Upper lobe of left lung (tissue), 6 donors: Measurements from ENCODE around the gene CD164L2. TPM values are rescaled to one million over a fixed set of nuclear protein-coding genes. Genes with fewer than 3 reads are reported as not detected.
A peak's percentile ranks its signal among the peaks of the same experiment; 100 is the strongest.

Experiments used
- ATAC-seq, 2 donors: fragments of 200-7000 bp; cut with Tn5 transposase; one replicate each; pipeline ENCODE4 v1.9.1; 2022; ENCODE audit warnings: mild to moderate bottlenecking in 2 of 2, moderate library complexity in 2 of 2; ENCODE audit not compliant: low FRiP score in 2 of 2
- DNase-seq, 2 donors: peaks; one replicate each; pipeline ENCODE4 v3.0.0-alpha.2; 2019 to 2020
- H3K27ac ChIP-seq, 4 donors: fragments of 200-600 bp; sonication (generic); one replicate each; pipeline ENCODE4 v1.5.1; 2016 to 2019
- H3K27me3 ChIP-seq, 4 donors: fragments of 200-600 bp; sonication (generic); one replicate each; pipeline ENCODE4 v1.5.1; 2017 to 2019
- H3K36me3 ChIP-seq, 4 donors: fragments of 200-600 bp; sonication (generic); one replicate each; pipeline ENCODE4 v1.5.1; 2016 to 2019
- H3K4me1 ChIP-seq, 4 donors: fragments of 200-600 bp; sonication (generic); one replicate each; pipeline ENCODE4 v1.5.1; 2018 to 2019
- H3K4me3 ChIP-seq, 4 donors: fragments of 200-600 bp; sonication (generic); one replicate each; pipeline ENCODE4 v1.5.1; 2017 to 2019; ENCODE audit warnings: mild to moderate bottlenecking in 2 of 4, moderate library complexity in 1 of 4
- H3K9me3 ChIP-seq, 4 donors: fragments of 200-600 bp; sonication (generic); one replicate each; pipeline ENCODE4 v1.5.1; 2018 to 2019
- EP300 ChIP-seq, 4 donors: sonication (generic); formaldehyde crosslinking; IDR thresholded peaks; one replicate each; pipeline ENCODE4 v1.5.1; 2017; ENCODE audit warnings: antibody characterized with exemption in 4 of 4, control low read depth in 2 of 4
- POLR2A ChIP-seq, 4 donors: fragments of 450-650 bp; IDR thresholded peaks; one replicate each; pipeline ENCODE4 v1.5.1; 2016 to 2017; ENCODE audit warnings: antibody characterized with exemption in 4 of 4, mild to moderate bottlenecking in 2 of 4
- POLR2AphosphoS5 ChIP-seq, 2 donors: sonication (generic); formaldehyde crosslinking; IDR thresholded peaks; one replicate each; pipeline ENCODE4 v1.5.1; 2017; ENCODE audit warnings: antibody characterized with exemption in 2 of 2
- WGBS, 2 donors: methylation state at CpG; one replicate each; pipeline ENCODE4 v1.1.5; 2017 to 2018; 5-methylcytosine and 5-hydroxymethylcytosine counted together
- total RNA-seq, 6 donors: library from RNA; depleted of rRNA in 4 of 6; stranded (reverse); fragments of >200 nt in 4 of 6; gene quantifications; one replicate each; pipeline versions ENCODE4 v1.1.0 to v1.2.1, GENCODE V29; 2016 to 2021
- TF ChIP-seq, protein P1 (sequence below), 6 experiments: fragments of 450-650 bp in 4 of 6; fragments of 200-600 bp in 2 of 6; sonication (generic) in 2 of 6; IDR thresholded peaks; one replicate each; pipeline ENCODE4 v1.5.1; 2016 to 2019; ENCODE audit warnings: antibody characterized with exemption in 6 of 6
- donor health status: DM: no; HTN: no; CAD: no; lungs with moderate emphysema.
- donor health status: DM: no; HTN: yes; CAD: no; lungs with severe emphysema.

CD164L2 gene
- total RNA-seq, 6 donors from 2014 or later: 2.3 to 12.3 (median 5.5) TPM

DNA sequence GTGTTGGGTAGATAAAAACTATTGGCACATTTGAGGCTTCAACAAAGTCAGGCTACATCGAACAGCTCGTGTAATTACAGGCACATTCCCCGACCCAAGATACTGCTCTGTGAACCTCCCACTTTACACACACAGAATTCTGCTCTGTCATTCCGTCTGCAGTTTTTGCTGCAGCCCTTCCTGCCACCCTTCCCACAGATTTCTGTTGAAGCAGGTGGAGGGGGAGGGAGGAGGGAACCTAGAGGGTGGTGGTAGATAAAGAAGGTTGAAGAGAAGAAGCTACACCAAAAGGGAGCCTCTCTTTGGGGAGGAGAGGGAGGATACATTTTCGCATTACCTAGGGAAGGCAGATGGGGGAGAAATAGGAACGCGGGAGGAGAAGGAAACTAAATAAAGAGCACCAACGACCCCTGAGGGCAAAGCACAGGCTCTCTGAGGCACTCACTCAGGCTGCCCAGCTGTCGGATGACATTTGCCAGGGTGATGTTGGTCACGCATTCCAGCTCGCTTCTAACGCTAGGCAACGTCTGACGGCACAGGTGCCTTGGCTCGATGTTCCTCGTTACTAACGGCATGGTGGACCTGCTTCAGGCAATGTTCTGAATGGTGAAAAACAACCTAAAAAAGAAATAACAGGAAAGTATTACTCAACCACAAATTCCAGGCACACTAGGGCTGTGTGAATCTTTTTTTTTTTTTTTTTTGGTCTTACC lies 45.3 kb upstream of the CD164L2 start:
- Histone ChIP-seq H3K4me3 (peak overlapping the region in 3 of 4 donors; percentile 3 to 24 (median 18)), H3K4me1 (peaks cover 71 to 86% (median 79%) of the 10 kb centered on the region in 4 donors), H3K27me3 (no peaks in the 10 kb centered on the region), H3K27ac (peak overlapping the region; percentile 79 to 87 (median 82)), H3K36me3 (peaks cover 0 to 27% (median 3%) of the 10 kb centered on the region in 4 donors), H3K9me3 (no peaks in the 10 kb centered on the region)
- ATAC-seq: peak; percentile 14 to 48
- TF ChIP-seq POLR2A (IDR thresholded peaks at IDR 0.05) (no peak), EP300 (IDR thresholded peaks at IDR 0.05) (no peak), POLR2AphosphoS5 (IDR thresholded peaks at IDR 0.05) (peak in 1 of 2 donors; percentile 62)
- TF ChIP-seq, protein P1, sequence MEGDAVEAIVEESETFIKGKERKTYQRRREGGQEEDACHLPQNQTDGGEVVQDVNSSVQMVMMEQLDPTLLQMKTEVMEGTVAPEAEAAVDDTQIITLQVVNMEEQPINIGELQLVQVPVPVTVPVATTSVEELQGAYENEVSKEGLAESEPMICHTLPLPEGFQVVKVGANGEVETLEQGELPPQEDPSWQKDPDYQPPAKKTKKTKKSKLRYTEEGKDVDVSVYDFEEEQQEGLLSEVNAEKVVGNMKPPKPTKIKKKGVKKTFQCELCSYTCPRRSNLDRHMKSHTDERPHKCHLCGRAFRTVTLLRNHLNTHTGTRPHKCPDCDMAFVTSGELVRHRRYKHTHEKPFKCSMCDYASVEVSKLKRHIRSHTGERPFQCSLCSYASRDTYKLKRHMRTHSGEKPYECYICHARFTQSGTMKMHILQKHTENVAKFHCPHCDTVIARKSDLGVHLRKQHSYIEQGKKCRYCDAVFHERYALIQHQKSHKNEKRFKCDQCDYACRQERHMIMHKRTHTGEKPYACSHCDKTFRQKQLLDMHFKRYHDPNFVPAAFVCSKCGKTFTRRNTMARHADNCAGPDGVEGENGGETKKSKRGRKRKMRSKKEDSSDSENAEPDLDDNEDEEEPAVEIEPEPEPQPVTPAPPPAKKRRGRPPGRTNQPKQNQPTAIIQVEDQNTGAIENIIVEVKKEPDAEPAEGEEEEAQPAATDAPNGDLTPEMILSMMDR (IDR thresholded peaks at IDR 0.05): no peak
- WGBS, 2 donors: 39% methylated on average over 17 of the region's 17 CpGs
- DNase-seq: no peak

GRCh38 chr1:27427816-27428315 lies 44.7 kb upstream of the CD164L2 start:
- H3K27ac ChIP-seq: peak overlapping the region; percentile 79 to 87 (median 82)
- peak overlapping the region in 3 of 4 donors; percentile 3 to 24 (median 18) for H3K4me3 ChIP-seq
- ATAC-seq: no peak
- no peaks in the 10 kb centered on the region for H3K9me3 ChIP-seq
- H3K4me1 ChIP-seq: peaks cover 65 to 84% (median 74%) of the 10 kb centered on the region in 4 donors
- no peaks in the 10 kb centered on the region for H3K27me3 ChIP-seq
- DNase-seq: no peak
- H3K36me3 ChIP-seq: peaks cover 0 to 27% (median 3%) of the 10 kb centered on the region in 4 donors
- TF ChIP-seq, protein P1 (IDR thresholded peaks at IDR 0.05): no peak
- no peak for TF ChIP-seq POLR2A (IDR thresholded peaks at IDR 0.05)
- no peak for TF ChIP-seq POLR2AphosphoS5 (IDR thresholded peaks at IDR 0.05)
- no peak for TF ChIP-seq EP300 (IDR thresholded peaks at IDR 0.05)
- 55 to 66% methylated on average over 2 of the region's 2 CpGs for WGBS, 2 donors

DNA sequence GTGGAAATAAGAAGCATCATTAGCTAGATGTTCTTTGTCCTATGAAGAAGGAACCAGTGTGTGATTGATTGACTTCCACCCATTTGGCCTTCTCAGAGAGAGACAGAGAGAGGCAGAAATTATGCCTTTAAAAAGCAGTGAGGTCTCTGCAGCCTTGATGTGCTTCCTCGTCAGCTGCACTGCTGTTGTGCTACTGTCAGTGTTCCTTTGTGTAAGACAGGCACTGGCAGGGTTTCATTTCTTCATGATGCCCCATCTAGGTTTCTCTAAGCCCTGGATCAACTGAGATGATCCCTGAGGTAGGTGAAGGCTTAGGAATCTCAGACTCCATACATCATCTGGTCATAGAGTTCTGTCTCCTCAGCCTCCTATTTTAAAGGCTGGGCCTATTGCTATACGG lies 44.2 kb upstream of the CD164L2 start:
- Histone ChIP-seq H3K9me3 (no peaks in the 10 kb centered on the region), H3K27me3 (no peaks in the 10 kb centered on the region), H3K27ac (peak overlapping the region; percentile 79 to 87 (median 82)), H3K4me3 (peak overlapping the region in 1 of 4 donors; percentile 24), H3K36me3 (peaks cover 0 to 27% (median 3%) of the 10 kb centered on the region in 4 donors), H3K4me1 (peaks cover 61 to 85% (median 72%) of the 10 kb centered on the region in 4 donors)
- ATAC-seq (peak in 1 of 2 donors; percentile 43), DNase-seq (no peak)
- 60 to 63% methylated on average over 2 of the region's 2 CpGs for WGBS, 2 donors
- TF ChIP-seq POLR2A (IDR thresholded peaks at IDR 0.05) (no peak), POLR2AphosphoS5 (IDR thresholded peaks at IDR 0.05) (no peak), EP300 (IDR thresholded peaks at IDR 0.05) (no peak)
- TF ChIP-seq, protein P1 (IDR thresholded peaks at IDR 0.05): no peak

GRCh38 chr1:27423709-27424108 lies 40.6 kb upstream of the CD164L2 start:
- no peak for ATAC-seq
- H3K27ac ChIP-seq: no peak overlapping the region

More at GRCh38 chr1:27423709-27424108, 40.6 kb upstream of the CD164L2 start:
- H3K4me1 ChIP-seq: peaks cover 60 to 78% (median 67%) of the 10 kb centered on the region in 4 donors
- peaks cover 0 to 28% (median 3%) of the 10 kb centered on the region in 4 donors for H3K36me3 ChIP-seq
- H3K4me3 ChIP-seq: no peak overlapping the region
- H3K27me3 ChIP-seq: no peaks in the 10 kb centered on the region
- TF ChIP-seq POLR2AphosphoS5 (IDR thresholded peaks at IDR 0.05) (no peak), EP300 (IDR thresholded peaks at IDR 0.05) (no peak), POLR2A (IDR thresholded peaks at IDR 0.05) (no peak)
- TF ChIP-seq, protein P1 (IDR thresholded peaks at IDR 0.05): no peak
- WGBS, 2 donors: 83 to 85% methylated on average over 4 of the region's 4 CpGs
- H3K9me3 ChIP-seq: no peaks in the 10 kb centered on the region
- DNase-seq: no peak
